Activated T-cell treated with anti-CD3 and anti-CD28 coated beads for 1 hour (primary cell): ENCODE results near the gene C1orf226.

Experiments
- DNase-seq: peaks from one replicate; pipeline ENCODE4 v3.0.0-alpha.2; 2020; ENCODE audit warnings: low read depth

C1orf226 gene

DNA sequence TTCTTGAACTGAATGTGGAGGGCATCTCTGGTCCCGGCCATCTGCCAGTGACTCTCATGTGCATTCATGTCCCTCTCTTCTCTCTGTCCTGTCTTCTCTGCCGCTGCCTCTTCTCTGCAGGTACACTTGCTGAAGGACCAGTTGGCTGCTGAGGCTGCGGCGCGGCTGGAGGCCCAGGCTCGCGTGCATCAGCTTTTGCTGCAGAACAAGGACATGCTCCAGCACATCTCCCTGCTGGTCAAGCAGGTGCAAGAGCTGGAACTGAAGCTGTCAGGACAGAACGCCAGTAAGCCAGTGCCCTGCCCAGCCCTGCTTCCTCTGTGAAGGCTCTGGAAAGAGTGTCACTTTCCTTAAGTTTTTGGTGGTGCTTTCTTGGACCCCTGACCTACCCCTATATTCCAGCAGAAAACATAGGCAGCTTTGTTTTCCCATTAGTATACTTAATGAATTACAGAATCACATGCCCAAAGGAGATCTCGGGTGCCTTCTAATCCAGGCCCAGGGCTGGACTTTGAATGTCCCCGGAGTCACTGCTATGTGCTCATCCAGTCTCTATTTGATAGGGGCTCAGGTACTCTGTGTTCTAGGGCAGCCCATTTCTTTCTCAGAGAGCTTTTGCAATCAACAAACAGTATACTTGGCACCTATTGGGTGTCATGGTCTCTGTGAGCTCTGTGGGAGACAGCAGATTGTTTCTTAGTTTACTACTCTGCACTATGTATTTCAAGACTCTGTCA lies 16.1 kb upstream of the C1orf226 start:
- no peak for DNase-seq

- DNase-seq = no peak
Observed at GRCh38 chr1:162366149-162366548, 15.4 kb upstream of the C1orf226 start.

DNA sequence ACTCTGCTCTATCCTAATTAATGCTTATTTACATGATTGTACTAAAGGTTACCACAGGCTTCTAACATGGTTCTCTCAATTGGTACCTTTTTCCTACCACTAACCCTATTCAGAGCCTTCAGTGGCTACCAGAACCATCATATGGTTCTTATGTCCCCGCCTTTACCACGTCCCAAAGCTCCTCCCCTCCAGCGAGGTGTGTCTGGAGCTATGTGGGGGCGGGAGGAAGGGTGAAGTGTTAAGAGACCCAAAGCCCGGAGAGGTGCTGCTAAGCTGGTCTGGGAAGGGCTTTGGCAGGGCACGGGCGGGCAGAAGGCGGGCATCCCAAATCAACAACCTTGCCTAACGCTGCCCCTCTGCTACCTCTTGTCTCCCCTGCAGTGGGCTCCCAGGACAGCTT lies 14.9 kb upstream of the C1orf226 start:
- no peak for DNase-seq

DNA sequence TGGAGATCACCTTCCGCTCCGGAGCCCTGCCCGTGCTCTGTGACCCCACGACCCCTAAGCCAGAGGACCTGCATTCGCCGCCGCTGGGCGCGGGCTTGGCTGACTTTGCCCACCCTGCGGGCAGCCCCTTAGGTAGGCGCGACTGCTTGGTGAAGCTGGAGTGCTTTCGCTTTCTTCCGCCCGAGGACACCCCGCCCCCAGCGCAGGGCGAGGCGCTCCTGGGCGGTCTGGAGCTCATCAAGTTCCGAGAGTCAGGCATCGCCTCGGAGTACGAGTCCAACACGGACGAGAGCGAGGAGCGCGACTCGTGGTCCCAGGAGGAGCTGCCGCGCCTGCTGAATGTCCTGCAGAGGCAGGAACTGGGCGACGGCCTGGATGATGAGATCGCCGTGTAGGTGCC lies 14.5 kb upstream of the C1orf226 start:
- DNase-seq = no peak

GRCh38 chr1:162367772-162368171 lies 13.8 kb upstream of the C1orf226 start:
- no peak for DNase-seq

DNA sequence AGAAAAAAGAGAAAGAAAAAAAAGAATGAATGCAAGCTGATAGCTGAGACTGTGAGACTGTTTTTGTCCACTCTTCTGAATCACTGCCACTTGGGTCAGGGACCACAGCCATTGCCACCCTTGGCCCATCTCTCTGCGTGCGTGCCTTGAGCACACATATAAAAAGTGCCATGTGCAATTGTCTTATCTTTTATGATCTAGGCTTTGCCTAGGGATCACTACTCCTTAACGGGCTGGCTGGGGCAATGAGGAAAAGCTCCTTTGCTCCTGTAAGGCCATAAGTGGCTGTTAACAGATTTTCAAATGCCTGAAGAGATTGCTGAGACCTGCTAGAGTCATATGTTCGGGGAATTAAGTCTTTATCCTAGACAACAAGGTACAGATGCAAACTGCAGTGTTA lies 13.1 kb upstream of the C1orf226 start:
- DNase-seq = no peak

GRCh38 chr1:162369571-162369970 lies 12.0 kb upstream of the C1orf226 start:
- no peak for DNase-seq

DNA sequence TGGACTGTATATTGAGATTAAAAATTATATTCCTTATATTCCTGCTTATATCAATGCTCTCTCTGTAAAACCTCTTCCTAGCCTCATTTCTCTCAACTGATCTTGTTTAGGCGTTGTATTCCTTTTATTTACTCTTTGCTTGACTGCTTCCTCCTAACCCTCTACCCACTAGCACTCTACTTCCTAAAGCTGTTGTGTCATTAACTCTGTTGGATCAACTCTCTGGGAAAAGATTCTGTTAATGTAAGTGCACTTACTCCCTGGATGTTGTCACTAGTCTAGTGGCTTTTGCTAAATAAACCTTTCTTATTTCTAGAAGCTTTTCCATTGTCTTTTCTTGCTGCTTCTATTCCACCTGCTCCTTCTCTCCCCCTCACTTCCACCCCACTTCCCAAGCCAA lies 11.4 kb upstream of the C1orf226 start:
- DNase-seq = no peak

DNA sequence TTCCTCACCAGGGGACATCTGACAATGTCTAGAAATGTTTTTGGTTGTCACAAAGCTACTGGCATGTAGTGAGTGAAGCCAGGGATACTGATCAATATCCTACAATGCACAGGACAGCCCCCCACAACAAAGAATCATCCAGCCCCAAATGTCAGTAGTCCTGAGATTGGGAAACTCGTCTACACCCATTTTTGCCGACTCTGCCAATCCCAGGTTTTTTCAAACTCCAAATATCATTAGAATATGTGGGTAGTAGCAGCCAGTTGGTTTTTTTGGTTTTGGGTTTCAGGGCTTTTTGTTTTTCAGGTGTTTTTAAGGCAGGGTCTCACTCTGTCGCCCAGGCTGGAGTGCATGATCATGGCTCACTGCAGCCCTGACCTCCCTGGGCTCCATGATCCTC lies 10.8 kb upstream of the C1orf226 start:
- no peak for DNase-seq

GRCh38 chr1:162371611-162372010 lies 9.9 kb upstream of the C1orf226 start:
- no peak for DNase-seq

GRCh38 chr1:162372159-162373071 lies 9.1 kb upstream of the C1orf226 start:
- DNase-seq = no peak

- no peak for DNase-seq
Observed at GRCh38 chr1:162373072-162373427, 8.5 kb upstream of the C1orf226 start.

DNA sequence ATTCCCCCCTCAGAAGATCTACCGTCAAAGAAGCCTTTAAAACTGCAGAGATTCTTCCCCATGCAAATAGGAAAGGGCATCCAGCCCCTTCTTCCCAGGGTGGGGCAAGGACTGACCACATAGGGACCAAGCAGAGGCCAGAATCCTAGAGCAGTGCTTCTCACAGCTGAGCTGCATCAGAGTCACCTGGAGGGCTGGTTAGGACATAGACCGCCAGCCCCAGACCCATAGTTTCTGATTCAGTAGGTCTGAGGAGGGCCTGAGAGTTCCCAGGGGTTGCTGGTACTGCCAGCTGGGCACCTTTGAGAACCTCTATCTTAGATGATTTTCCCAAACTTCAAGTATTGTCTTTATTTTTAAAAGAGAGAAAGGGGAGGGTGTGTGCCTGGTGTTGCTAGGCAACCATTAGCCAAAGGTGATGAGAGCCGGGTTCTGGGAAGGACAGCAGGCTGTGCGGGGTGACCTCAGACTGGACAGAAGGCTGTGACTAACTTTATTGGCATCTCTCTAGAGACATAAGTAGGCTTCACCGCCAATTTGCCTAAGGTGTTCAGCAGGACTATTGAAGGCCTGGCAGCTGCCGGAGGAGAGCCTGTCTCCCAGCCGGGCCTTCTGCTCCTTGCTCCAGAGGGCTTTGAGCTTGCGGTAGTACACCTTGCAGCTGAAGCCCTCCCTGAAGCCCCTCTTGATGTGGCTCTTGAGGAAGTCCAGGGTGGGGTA lies 7.8 kb upstream of the C1orf226 start:
- DNase-seq = no peak

- no peak for DNase-seq
Observed at GRCh38 chr1:162374406-162374805, 7.1 kb upstream of the C1orf226 start.

DNA sequence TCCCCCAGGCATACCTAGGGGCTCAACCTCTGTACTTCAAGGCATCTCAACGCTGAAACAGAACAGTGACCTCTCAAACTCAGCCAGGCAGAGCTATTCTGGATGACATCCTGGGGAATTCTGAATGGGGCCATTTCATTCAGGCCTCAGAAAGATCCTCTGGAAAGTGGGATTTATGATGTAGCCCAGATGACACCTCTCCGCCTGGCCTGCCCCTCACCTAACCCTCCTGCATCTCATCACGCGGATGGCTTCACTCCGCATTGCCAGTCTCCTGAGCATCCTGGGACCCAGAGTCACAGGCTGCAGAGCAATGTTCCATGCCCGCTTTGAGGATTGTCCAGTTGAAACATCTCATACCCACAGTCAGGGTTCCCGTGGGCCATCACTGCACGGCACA lies 6.1 kb upstream of the C1orf226 start:
- no peak for DNase-seq

- DNase-seq = no peak
Observed at GRCh38 chr1:162376691-162377090, 4.8 kb upstream of the C1orf226 start, which contains the start of gene SPATA46. SPATA46 (minus strand) TSS chr1:162376854; CDS start chr1:162376790, 64 bp downstream.

GRCh38 chr1:162380061-162380846 lies 1.3 kb upstream of the C1orf226 start:
- no peak for DNase-seq

GRCh38 chr1:162381941-162382750 lies 618 bp downstream of the C1orf226 start:
- no peak for DNase-seq

DNA sequence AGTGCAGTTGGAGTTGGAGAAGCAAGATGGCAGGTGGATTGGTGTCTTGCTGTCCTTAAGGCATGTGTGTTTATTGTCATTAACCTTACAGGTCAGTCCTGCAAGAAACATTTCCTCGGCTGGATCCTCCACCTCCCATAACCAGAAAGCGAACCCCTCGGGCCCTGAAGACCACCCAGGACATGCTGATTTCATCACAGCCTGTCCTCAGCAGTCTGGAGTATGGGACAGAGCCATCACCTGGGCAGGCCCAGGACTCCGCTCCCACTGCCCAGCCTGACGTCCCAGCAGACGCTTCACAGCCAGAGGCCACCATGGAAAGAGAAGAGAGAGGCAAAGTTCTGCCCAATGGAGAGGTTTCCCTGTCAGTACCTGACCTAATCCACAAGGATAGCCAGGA lies 1.6 kb downstream of the C1orf226 start:
- DNase-seq = no peak

DNA sequence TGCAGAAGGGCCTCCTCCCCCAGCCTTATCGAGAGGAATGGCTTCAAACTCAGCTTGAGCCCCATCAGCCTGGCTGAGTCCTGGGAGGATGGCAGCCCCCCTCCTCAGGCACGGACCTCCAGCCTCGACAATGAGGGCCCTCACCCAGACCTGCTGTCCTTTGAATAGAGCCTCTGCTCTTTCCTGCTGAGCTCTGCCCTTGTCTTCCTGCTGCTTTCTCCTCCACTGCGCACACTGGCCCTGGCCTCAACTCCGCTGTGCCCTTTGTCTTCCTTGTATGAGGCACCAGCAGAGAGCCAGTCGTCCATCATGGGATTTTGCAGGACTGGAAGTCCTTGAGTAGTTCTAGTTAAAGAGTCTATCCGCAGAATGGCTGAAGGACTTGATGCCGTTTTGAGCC lies 2.0 kb downstream of the C1orf226 start:
- DNase-seq = no peak

DNA sequence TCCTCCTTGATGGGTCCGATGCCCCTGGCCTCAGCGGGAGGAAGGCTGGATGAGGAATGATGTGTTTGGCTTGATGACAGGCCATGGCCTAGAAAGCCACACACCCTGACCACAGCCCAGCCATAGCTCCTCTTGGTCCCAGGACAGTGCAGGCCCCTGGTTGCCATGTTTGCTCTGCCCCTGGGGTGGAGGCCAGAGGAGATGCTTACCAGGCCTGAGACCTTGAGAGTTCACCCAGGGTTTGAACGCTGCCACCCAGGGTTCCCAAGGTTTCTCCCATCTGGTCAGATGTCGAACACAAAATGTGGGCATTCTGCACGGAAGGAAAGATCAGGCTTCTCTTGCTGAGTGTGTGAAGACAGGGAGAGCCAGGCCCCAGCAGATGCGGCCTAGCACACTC lies 2.6 kb downstream of the C1orf226 start:
- no peak for DNase-seq
